OCI-LY3 (cell line): ENCODE data around the gene SOX1.

Source experiments
- CTCF ChIP-seq: fragments of 200-600, 300-600 bp; sonication (generic); IDR thresholded peaks from 2 replicates; pipeline ENCODE4 v1.5.1; 2014; ENCODE audit warnings: antibody characterized with exemption, low read length, low read depth
- EZH2phosphoT487 ChIP-seq: fragments of 200-600 bp; shearing (Covaris generic); IDR thresholded peaks from 2 replicates; pipeline ENCODE4 v1.6.1; 2018; ENCODE audit warnings: antibody characterized with exemption, mixed run types, low read depth

- TF ChIP-seq CTCF, result no peak
- no peak for TF ChIP-seq EZH2phosphoT487
Observed at GRCh38 chr13:112115403-112116091, 48.6 kb downstream of the SOX1 start.
